ENCODE measurements around the gene GAREM2. TPM values are rescaled to one million over a fixed set of nuclear protein-coding genes. Genes with fewer than 3 reads are reported as not detected.

The GAREM2 gene
- total RNA-seq (1 to 10 TPM; 6.0 to 7.7 TPM), polyA plus RNA-seq (1 to 10 TPM; 1.3 to 1.6 TPM)
- long read RNA-seq, donor 1, partial matches to known transcripts: 12 of 14 reads
- long read RNA-seq, donor 1, other reads (novel, unspliced or antisense): 1 of 14 reads
- long read RNA-seq, donor 2, partial matches to known transcripts: 2 of 15 reads
- long read RNA-seq, donor 2, other reads (novel, unspliced or antisense): 13 of 15 reads

DNA sequence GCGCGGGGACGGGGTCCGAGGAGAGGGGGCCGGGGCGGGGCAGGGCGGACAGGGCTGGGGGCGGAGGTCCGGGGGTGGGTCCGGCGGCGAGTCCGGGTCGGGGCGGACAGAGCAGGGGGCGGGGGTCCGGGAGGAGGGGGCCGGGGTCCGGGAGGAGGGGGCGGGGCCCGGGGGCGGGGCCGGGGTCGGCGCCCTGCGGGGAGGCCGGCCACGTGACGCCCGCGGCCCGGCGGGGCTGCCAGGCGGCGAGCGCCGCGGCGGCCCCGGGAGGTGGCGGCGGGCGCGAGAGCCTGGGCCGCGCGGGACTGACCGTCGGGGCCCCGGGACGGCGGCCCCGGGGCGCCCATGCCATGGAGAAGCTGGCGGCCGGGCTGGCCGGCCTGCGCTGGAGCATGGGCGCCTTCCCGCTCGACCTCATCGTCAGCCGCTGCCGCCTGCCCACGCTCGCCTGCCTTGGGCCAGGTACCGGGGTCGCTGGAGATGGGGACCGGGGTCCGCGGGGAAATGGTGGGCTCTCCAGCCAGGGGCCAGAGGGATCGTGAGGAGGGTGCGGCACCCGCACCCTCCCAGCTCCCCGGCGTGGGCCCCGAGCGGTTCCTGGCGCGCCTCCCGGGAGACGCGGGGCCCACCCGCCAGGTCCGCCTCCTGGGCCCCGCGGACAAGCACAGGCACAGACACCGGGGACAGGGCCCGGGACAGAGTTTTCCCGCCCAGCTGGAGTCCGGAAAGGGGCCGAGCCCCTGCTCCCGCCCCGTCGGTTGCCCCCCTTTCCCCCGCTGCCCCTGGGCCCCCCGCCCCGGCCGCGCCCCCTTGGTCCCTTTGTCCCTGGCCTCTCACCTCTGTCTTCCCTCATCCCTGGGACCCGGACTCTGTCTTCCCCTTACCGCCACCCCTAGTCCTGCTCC, at the start of gene GAREM2:
Gene GAREM2, plus strand, starts transcription at position 218 of the 905 bp plus-strand sequence. Its CDS starts 133 bp downstream, at position 351.
- H3K4me3 ChIP-seq (ENCODE audit: low read length in 2 of 2): peak within 1 kb of the TSS; percentile 21 to 41
- no peaks in the 10 kb centered on the region for H3K27me3 ChIP-seq (ENCODE audit: control insufficient read depth in 1 of 2, insufficient read depth in 2 of 2, low read length in 1 of 2)
- ATAC-seq (ENCODE audit: low FRiP score) (no peak), DNase-seq (no peak)
- no peaks in the 10 kb centered on the region for H3K9me3 ChIP-seq (ENCODE audit: control insufficient read depth, low read length)
- H3K36me3 ChIP-seq (ENCODE audit: control insufficient read depth in 1 of 2, insufficient read depth in 2 of 2, low read length in 1 of 2): no peaks in the 10 kb centered on the region
- WGBS, 2 donors: 1 to 2% methylated on average over 27 to 98 of the region's 102 CpGs
- intact Hi-C loops (cut with DNase I): no loop called here
- H3K27ac ChIP-seq (ENCODE audit: low read depth in 1 of 2, low read length in 2 of 2): no peak within 1 kb of the TSS
- no peaks in the 10 kb centered on the region for H3K4me1 ChIP-seq (ENCODE audit: control insufficient read depth in 1 of 2, insufficient read depth in 2 of 2, low read length in 2 of 2)

DNA sequence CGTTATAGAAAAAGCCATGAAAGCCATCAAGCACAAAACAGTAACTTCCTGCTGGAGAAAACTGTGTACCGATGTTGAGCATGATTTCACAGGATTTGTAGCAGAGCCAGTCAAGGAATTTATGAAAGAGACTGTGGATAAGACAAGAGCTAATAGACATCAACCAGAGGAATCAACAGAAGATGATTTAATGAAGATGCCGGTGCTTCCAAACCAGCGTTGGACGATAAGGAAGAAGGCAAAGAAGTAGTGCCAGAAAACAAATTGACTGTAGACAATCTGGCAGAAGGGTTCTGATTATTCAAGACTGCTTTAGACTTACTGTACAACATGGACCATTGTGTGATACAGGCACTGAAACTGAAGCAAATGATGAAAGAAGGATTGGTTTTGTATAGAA, 49.5 kb upstream of the GAREM2 start:
- Histone ChIP-seq H3K9me3 (ENCODE audit: control insufficient read depth, low read length) (no peaks in the 10 kb centered on the region), H3K27me3 (ENCODE audit: control insufficient read depth in 1 of 2, insufficient read depth in 2 of 2, low read length in 1 of 2) (no peaks in the 10 kb centered on the region), H3K27ac (ENCODE audit: low read depth in 1 of 2, low read length in 2 of 2) (no peak overlapping the region), H3K4me3 (ENCODE audit: low read length in 2 of 2) (no peak overlapping the region), H3K4me1 (ENCODE audit: control insufficient read depth in 1 of 2, insufficient read depth in 2 of 2, low read length in 2 of 2) (no peaks in the 10 kb centered on the region), H3K36me3 (ENCODE audit: control insufficient read depth in 1 of 2, insufficient read depth in 2 of 2, low read length in 1 of 2) (no peaks in the 10 kb centered on the region)
- WGBS, 2 donors: 64 to 76% methylated on average over 5 of the region's 5 CpGs
- intact Hi-C loops (cut with DNase I): loop anchor here in 1 of 2 donors (10.0 kb wide), 1 partner anchor 49 kb away; no protein-coding TSS in a partner anchor
- DNase-seq (no peak), ATAC-seq (ENCODE audit: low FRiP score) (no peak)

DNA sequence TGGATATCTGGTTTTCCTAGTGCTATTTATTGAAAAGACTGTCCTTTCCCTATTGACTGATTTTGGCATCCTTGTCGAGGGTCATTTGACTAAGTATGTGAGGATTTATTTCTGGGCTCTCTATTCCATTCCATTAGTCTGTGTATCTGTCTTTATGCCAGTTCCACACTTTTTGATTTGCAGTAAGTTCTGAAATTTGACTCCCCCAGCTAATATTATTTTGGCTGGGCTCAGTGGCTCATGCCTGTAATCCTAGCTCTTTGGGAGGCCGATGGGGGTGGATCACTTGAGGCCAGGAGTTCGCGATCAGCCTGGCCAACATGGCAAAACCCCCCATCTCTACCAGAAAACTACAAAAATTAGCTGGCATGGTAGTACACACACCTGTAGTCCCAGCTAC, 46.8 kb upstream of the GAREM2 start:
- Histone ChIP-seq H3K27ac (ENCODE audit: low read depth in 1 of 2, low read length in 2 of 2) (no peak overlapping the region), H3K36me3 (ENCODE audit: control insufficient read depth in 1 of 2, insufficient read depth in 2 of 2, low read length in 1 of 2) (no peaks in the 10 kb centered on the region), H3K9me3 (ENCODE audit: control insufficient read depth, low read length) (no peaks in the 10 kb centered on the region), H3K4me1 (ENCODE audit: control insufficient read depth in 1 of 2, insufficient read depth in 2 of 2, low read length in 2 of 2) (no peaks in the 10 kb centered on the region), H3K4me3 (ENCODE audit: low read length in 2 of 2) (no peak overlapping the region), H3K27me3 (ENCODE audit: control insufficient read depth in 1 of 2, insufficient read depth in 2 of 2, low read length in 1 of 2) (no peaks in the 10 kb centered on the region)
- no peak for ATAC-seq (ENCODE audit: low FRiP score)
- WGBS, 2 donors: 14 to 49% methylated on average over 4 of the region's 4 CpGs
- intact Hi-C loops (cut with DNase I): loop anchor here in 1 of 2 donors (10.0 kb wide), 1 partner anchor 51 kb away; no protein-coding TSS in a partner anchor
- DNase-seq: no peak

DNA sequence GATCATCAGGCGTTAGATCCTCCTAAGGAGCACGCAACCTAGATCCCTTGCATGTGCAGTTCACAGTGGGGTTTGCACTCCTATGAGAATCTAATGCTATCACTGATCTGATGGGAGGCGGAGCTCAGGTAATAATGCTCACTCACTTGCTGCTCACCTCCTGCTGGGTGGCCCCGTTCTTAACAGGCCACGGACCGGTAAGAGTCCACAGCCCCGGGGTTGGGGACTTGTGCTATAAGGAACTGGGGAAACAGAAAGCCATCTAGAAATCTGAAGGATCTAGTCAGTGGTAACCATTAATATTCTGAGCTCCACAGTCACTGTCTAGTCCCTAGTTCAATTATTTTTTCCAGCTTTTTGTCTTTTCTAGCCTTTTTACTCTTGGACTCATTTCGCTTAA, 44.7 kb upstream of the GAREM2 start:
- Histone ChIP-seq H3K27ac (ENCODE audit: low read depth in 1 of 2, low read length in 2 of 2) (no peak overlapping the region), H3K9me3 (ENCODE audit: control insufficient read depth, low read length) (no peaks in the 10 kb centered on the region), H3K4me3 (ENCODE audit: low read length in 2 of 2) (no peak overlapping the region), H3K4me1 (ENCODE audit: control insufficient read depth in 1 of 2, insufficient read depth in 2 of 2, low read length in 2 of 2) (no peaks in the 10 kb centered on the region), H3K36me3 (ENCODE audit: control insufficient read depth in 1 of 2, insufficient read depth in 2 of 2, low read length in 1 of 2) (no peaks in the 10 kb centered on the region), H3K27me3 (ENCODE audit: control insufficient read depth in 1 of 2, insufficient read depth in 2 of 2, low read length in 1 of 2) (no peaks in the 10 kb centered on the region)
- intact Hi-C loops (cut with DNase I): loop anchor here in 1 of 2 donors (10.0 kb wide), 1 partner anchor 53 kb away; no protein-coding TSS in a partner anchor
- ATAC-seq (ENCODE audit: low FRiP score): no peak
- DNase-seq: no peak
- WGBS, 2 donors: 92 to 93% methylated on average over 8 of the region's 8 CpGs

DNA sequence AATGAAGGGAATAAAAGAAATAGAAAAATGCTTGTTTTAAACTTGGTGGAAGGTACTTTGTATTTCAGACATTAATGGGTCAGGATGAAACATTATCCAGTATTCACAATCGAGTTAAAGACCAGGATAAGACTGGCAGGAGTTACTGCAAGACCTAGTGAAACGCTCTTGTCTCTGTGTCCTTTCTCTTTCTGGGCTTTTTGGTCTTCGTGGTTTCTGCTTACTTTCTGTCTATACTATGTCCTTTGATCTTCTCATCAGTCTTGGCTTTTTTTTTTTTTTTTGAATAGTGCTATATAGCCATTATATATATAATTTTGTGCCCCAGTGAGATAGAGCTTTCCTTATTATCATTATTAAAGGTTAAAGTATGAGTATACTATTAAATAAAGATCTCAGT, 42.1 kb upstream of the GAREM2 start:
- no peaks in the 10 kb centered on the region for H3K4me1 ChIP-seq (ENCODE audit: control insufficient read depth in 1 of 2, insufficient read depth in 2 of 2, low read length in 2 of 2)
- no peak for ATAC-seq (ENCODE audit: low FRiP score)
- H3K36me3 ChIP-seq (ENCODE audit: control insufficient read depth in 1 of 2, insufficient read depth in 2 of 2, low read length in 1 of 2): no peaks in the 10 kb centered on the region
- 87 to 91% methylated on average over 3 of the region's 3 CpGs for WGBS, 2 donors
- intact Hi-C loops (cut with DNase I): no loop called here
- no peaks in the 10 kb centered on the region for H3K27me3 ChIP-seq (ENCODE audit: control insufficient read depth in 1 of 2, insufficient read depth in 2 of 2, low read length in 1 of 2)
- H3K9me3 ChIP-seq (ENCODE audit: control insufficient read depth, low read length): no peaks in the 10 kb centered on the region
- no peak overlapping the region for H3K4me3 ChIP-seq (ENCODE audit: low read length in 2 of 2)
- no peak overlapping the region for H3K27ac ChIP-seq (ENCODE audit: low read depth in 1 of 2, low read length in 2 of 2)
- DNase-seq: no peak

DNA sequence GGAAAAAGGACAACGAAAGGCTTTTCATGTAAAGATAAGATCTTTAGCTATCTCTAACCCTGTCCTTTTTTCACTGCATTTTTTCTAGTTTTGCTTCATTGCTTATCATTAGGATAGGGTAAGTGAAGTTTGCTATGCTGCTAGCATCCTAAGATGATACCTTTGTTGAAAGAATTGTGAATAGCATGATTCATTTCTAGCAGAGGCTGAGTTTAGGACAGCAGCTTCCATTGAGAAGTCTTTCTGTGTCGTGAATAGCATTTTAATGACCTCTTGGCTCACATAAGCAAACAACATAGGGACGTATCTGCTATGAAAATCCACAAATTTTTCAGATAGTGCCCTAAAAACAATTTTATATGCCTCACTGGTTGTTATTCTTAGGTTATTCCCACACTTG, 36.4 kb upstream of the GAREM2 start:
- intact Hi-C loops (cut with DNase I): no loop called here
- H3K27me3 ChIP-seq (ENCODE audit: control insufficient read depth in 1 of 2, insufficient read depth in 2 of 2, low read length in 1 of 2): no peaks in the 10 kb centered on the region
- no peaks in the 10 kb centered on the region for H3K9me3 ChIP-seq (ENCODE audit: control insufficient read depth, low read length)
- no peak for DNase-seq
- ATAC-seq (ENCODE audit: low FRiP score): no peak
- no peak overlapping the region for H3K4me3 ChIP-seq (ENCODE audit: low read length in 2 of 2)
- no peak overlapping the region for H3K27ac ChIP-seq (ENCODE audit: low read depth in 1 of 2, low read length in 2 of 2)
- 42 to 44% methylated on average over 3 of the region's 3 CpGs for WGBS, 2 donors
- no peaks in the 10 kb centered on the region for H3K4me1 ChIP-seq (ENCODE audit: control insufficient read depth in 1 of 2, insufficient read depth in 2 of 2, low read length in 2 of 2)
- no peaks in the 10 kb centered on the region for H3K36me3 ChIP-seq (ENCODE audit: control insufficient read depth in 1 of 2, insufficient read depth in 2 of 2, low read length in 1 of 2)

DNA sequence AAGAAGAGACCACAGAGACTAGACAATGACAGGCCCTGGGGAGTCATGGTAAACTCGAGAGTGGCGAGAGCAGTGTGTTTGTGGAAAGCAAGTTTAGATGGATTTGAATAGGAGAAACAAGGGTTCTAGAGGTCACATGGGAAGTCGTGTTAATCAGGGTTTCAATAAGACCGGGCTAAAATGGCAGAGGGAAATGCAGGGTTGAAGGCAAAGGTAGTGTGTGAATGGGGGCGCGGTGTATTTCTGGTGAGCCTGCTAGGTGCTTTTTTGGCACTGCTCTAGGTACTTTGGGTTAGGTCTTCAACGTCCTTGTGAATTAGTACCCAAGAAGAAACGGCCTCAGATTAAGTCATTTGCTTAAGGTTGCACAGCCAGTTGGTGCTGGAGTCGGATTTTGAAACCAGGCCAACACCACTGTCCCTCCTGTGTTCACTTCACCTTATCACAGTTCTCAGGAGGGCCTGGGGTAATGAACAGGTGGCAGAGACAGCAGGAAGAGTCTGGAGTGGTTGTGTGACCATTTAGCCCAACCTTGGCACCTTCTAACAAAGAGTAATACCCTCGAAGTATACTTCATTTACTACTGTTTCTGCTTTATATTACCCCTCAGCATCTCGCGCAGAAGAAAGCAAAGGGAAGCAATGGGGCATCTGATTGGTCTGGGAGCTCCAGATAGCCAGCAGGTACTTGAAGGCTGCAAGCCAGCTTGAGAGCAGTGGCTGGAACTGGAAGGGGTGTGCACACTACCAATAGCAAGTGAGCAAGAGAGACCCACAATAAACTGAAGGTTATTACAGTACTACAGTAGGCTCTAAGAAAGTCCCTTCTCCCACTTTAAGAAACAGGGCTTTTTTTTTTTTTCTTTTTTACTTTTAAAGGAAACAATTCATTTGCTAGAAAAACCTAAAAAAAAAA, 33.4 kb upstream of the GAREM2 start:
- Histone ChIP-seq H3K4me3 (ENCODE audit: low read length in 2 of 2) (no peak overlapping the region), H3K36me3 (ENCODE audit: control insufficient read depth in 1 of 2, insufficient read depth in 2 of 2, low read length in 1 of 2) (no peaks in the 10 kb centered on the region), H3K27me3 (ENCODE audit: control insufficient read depth in 1 of 2, insufficient read depth in 2 of 2, low read length in 1 of 2) (no peaks in the 10 kb centered on the region), H3K27ac (ENCODE audit: low read depth in 1 of 2, low read length in 2 of 2) (no peak overlapping the region), H3K9me3 (ENCODE audit: control insufficient read depth, low read length) (no peaks in the 10 kb centered on the region), H3K4me1 (ENCODE audit: control insufficient read depth in 1 of 2, insufficient read depth in 2 of 2, low read length in 2 of 2) (no peaks in the 10 kb centered on the region)
- 60 to 62% methylated on average over 12 of the region's 12 CpGs for WGBS, 2 donors
- intact Hi-C loops (cut with DNase I): no loop called here
- no peak for ATAC-seq (ENCODE audit: low FRiP score)
- no peak for DNase-seq

- intact Hi-C loops (cut with DNase I): no loop called here
Measured at GRCh38 chr2:26141145-26141769, 31.6 kb upstream of the GAREM2 start.

More at GRCh38 chr2:26141145-26141769, 31.6 kb upstream of the GAREM2 start:
- H3K36me3 ChIP-seq (ENCODE audit: control insufficient read depth in 1 of 2, insufficient read depth in 2 of 2, low read length in 1 of 2): no peaks in the 10 kb centered on the region
- H3K27ac ChIP-seq (ENCODE audit: low read depth in 1 of 2, low read length in 2 of 2): no peak overlapping the region
- no peak for ATAC-seq (ENCODE audit: low FRiP score)
- H3K4me1 ChIP-seq (ENCODE audit: control insufficient read depth in 1 of 2, insufficient read depth in 2 of 2, low read length in 2 of 2): no peaks in the 10 kb centered on the region
- DNase-seq: no peak
- no peaks in the 10 kb centered on the region for H3K9me3 ChIP-seq (ENCODE audit: control insufficient read depth, low read length)
- H3K4me3 ChIP-seq (ENCODE audit: low read length in 2 of 2): no peak overlapping the region
- H3K27me3 ChIP-seq (ENCODE audit: control insufficient read depth in 1 of 2, insufficient read depth in 2 of 2, low read length in 1 of 2): no peaks in the 10 kb centered on the region
- 89 to 90% methylated on average over 18 of the region's 18 CpGs for WGBS, 2 donors

Data from aorta (tissue), 5 donors.